ENCODE measurements around the gene TRIM24. TPM values are rescaled to one million over a fixed set of nuclear protein-coding genes. Genes with fewer than 3 reads are reported as not detected.

TRIM24 gene
- total RNA-seq, 1 experiment from 2014 or later, result 10.2 TPM

DNA sequence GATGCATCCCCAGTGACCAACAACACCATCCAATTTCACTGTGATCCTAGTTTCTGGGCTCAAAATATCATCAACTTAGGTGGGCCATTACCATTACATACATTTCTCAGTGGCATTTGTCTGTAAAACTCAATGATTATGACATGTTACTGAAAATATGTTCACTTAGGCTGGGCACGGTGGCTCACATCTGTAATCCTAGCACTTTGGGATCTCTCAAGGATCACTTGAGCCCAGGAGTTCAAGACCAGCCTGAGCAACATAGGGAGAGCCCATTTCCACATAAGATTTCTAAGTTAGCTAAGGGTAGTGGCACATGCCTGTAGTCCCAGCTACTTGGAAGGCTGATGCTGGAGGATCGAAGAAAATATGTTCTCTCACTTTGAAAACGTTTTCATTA, 91.0 kb downstream of the TRIM24 start:
- H3K27ac Mint-ChIP-seq (ENCODE audit: low read depth, unreplicated experiment), result no peak overlapping the region
- TF ChIP-seq, protein P1, sequence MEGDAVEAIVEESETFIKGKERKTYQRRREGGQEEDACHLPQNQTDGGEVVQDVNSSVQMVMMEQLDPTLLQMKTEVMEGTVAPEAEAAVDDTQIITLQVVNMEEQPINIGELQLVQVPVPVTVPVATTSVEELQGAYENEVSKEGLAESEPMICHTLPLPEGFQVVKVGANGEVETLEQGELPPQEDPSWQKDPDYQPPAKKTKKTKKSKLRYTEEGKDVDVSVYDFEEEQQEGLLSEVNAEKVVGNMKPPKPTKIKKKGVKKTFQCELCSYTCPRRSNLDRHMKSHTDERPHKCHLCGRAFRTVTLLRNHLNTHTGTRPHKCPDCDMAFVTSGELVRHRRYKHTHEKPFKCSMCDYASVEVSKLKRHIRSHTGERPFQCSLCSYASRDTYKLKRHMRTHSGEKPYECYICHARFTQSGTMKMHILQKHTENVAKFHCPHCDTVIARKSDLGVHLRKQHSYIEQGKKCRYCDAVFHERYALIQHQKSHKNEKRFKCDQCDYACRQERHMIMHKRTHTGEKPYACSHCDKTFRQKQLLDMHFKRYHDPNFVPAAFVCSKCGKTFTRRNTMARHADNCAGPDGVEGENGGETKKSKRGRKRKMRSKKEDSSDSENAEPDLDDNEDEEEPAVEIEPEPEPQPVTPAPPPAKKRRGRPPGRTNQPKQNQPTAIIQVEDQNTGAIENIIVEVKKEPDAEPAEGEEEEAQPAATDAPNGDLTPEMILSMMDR (IDR thresholded peaks at IDR 0.05; ENCODE audit: unreplicated experiment), result no peak
- no TSS peak for BruUV-seq (replicated peaks)
- no peak overlapping the region for H3K4me3 Mint-ChIP-seq (ENCODE audit: unreplicated experiment)
- no peak for DNase-seq (ENCODE audit: unreplicated experiment)
- H3K9me3 Mint-ChIP-seq (ENCODE audit: unreplicated experiment), result peaks cover 9% of the 10 kb centered on the region
- intact Hi-C loops (cut with micrococcal nuclease), result no loop called here
- peaks cover 39% of the 10 kb centered on the region for H3K36me3 Mint-ChIP-seq (ENCODE audit: insufficient read depth, unreplicated experiment)
- H3K27me3 Mint-ChIP-seq (ENCODE audit: insufficient read depth, unreplicated experiment), result no peaks in the 10 kb centered on the region
- CTCF ChIA-PET, result no interaction called here
- H3K4me1 Mint-ChIP-seq (ENCODE audit: insufficient read depth, unreplicated experiment), result no peaks in the 10 kb centered on the region
- POLR2A ChIA-PET, result interaction anchor here (0.8 kb wide), 1 partner anchor 63 kb away, joined by 3 read pairs; no protein-coding TSS in a partner anchor

GRCh38 chr7:138553805-138554204, 93.7 kb downstream of the TRIM24 start:
- no peak overlapping the region for H3K4me3 Mint-ChIP-seq (ENCODE audit: unreplicated experiment)
- H3K9me3 Mint-ChIP-seq (ENCODE audit: unreplicated experiment), result peaks cover 24% of the 10 kb centered on the region
- H3K4me1 Mint-ChIP-seq (ENCODE audit: insufficient read depth, unreplicated experiment), result no peaks in the 10 kb centered on the region
- POLR2A ChIA-PET, result interaction anchor here (0.6 kb wide), 2 partner anchors 257 to 668 kb away, joined by 3 to 5 read pairs; no protein-coding TSS in a partner anchor
- no peak overlapping the region for H3K27ac Mint-ChIP-seq (ENCODE audit: low read depth, unreplicated experiment)
- H3K27me3 Mint-ChIP-seq (ENCODE audit: insufficient read depth, unreplicated experiment), result no peaks in the 10 kb centered on the region
- DNase-seq (ENCODE audit: unreplicated experiment), result no peak
- intact Hi-C loops (cut with micrococcal nuclease), result no loop called here
- no TSS peak for BruUV-seq (replicated peaks)
- CTCF ChIA-PET, result interaction anchor here (0.6 to 1.2 kb wide), 3 partner anchors 14 to 1100 kb away, joined by 3 to 4 read pairs (median 3); no protein-coding TSS in a partner anchor
- H3K36me3 Mint-ChIP-seq (ENCODE audit: insufficient read depth, unreplicated experiment), result peaks cover 51% of the 10 kb centered on the region
- TF ChIP-seq, protein P1 (IDR thresholded peaks at IDR 0.05; ENCODE audit: unreplicated experiment), result no peak

DNA sequence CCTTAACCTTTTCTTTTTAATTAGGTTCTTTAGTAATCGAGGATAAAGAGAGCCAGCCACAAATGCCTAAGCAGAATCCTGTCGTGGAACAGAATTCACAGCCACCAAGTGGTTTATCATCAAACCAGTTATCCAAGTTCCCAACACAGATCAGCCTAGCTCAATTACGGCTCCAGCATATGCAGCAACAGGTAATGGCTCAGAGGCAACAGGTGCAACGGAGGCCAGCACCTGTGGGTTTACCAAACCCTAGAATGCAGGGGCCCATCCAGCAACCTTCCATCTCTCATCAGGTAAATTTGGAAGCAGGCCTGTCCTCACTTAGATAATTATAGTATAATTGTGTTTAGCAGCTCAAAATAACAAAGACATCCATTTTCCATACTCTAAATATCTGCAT, 94.6 kb downstream of the TRIM24 start:
- no peak for DNase-seq (ENCODE audit: unreplicated experiment)
- BruUV-seq (replicated peaks), result no TSS peak
- ChIA-PET POLR2A (interaction anchor here (0.6 kb wide), 1 partner anchor 256 kb away, joined by 5 read pairs; no protein-coding TSS in a partner anchor), CTCF (interaction anchor here (0.6 kb wide), 2 partner anchors 45 to 1101 kb away, joined by 3 to 4 read pairs; no protein-coding TSS in a partner anchor)
- Mint-ChIP-seq H3K36me3 (ENCODE audit: insufficient read depth, unreplicated experiment) (peaks cover 51% of the 10 kb centered on the region), H3K4me1 (ENCODE audit: insufficient read depth, unreplicated experiment) (no peaks in the 10 kb centered on the region), H3K4me3 (ENCODE audit: unreplicated experiment) (no peak overlapping the region), H3K9me3 (ENCODE audit: unreplicated experiment) (peaks cover 20% of the 10 kb centered on the region), H3K27me3 (ENCODE audit: insufficient read depth, unreplicated experiment) (no peaks in the 10 kb centered on the region), H3K27ac (ENCODE audit: low read depth, unreplicated experiment) (no peak overlapping the region)
- TF ChIP-seq, protein P1 (IDR thresholded peaks at IDR 0.05; ENCODE audit: unreplicated experiment), result no peak
- intact Hi-C loops (cut with micrococcal nuclease), result no loop called here

DNA sequence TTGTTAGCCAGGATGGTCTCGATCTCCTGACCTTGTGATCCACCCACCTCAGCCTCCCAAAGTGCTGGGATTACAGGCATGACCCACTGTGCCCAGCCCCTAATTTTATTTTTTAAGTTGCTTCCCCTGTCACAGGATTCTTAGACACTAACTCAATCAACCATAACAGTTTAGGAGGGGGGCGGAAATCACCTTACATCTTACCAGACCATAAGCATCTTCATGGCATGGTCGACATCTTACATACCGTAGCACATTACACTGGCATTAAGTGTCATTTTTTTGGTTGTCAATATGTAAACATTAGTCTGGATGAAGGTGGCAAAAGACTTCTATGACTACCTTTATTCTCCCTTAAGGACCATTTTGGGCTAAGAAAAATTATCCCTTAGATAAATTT, 95.6 kb downstream of the TRIM24 start:
- Mint-ChIP-seq H3K4me3 (ENCODE audit: unreplicated experiment) (no peak overlapping the region), H3K9me3 (ENCODE audit: unreplicated experiment) (peaks cover 20% of the 10 kb centered on the region), H3K4me1 (ENCODE audit: insufficient read depth, unreplicated experiment) (no peaks in the 10 kb centered on the region), H3K27me3 (ENCODE audit: insufficient read depth, unreplicated experiment) (no peaks in the 10 kb centered on the region), H3K36me3 (ENCODE audit: insufficient read depth, unreplicated experiment) (peaks cover 51% of the 10 kb centered on the region), H3K27ac (ENCODE audit: low read depth, unreplicated experiment) (no peak overlapping the region)
- no peak for DNase-seq (ENCODE audit: unreplicated experiment)
- BruUV-seq (replicated peaks), result no TSS peak
- intact Hi-C loops (cut with micrococcal nuclease), result no loop called here
- CTCF ChIA-PET, result interaction anchor here (0.8 kb wide), 1 partner anchor 12 kb away, joined by 3 read pairs; no protein-coding TSS in a partner anchor
- POLR2A ChIA-PET, result no interaction called here
- TF ChIP-seq, protein P1 (IDR thresholded peaks at IDR 0.05; ENCODE audit: unreplicated experiment), result no peak
